ENCODE data around the gene CNPY1.

GRCh38 chr7:155569681-155570080, 23.3 kb upstream of the CNPY1 start:
- TF ChIP-seq CTCF (IDR thresholded peaks at IDR 0.05) = no peak
- no peak for TF ChIP-seq EZH2 (IDR thresholded peaks at IDR 0.05; ENCODE audit: borderline replicate concordance, insufficient read depth, low read depth, low read length, poor library complexity, severe bottlenecking)
